H1 (cell line): ENCODE measurements around the gene C20orf141. TPM values are rescaled to one million over a fixed set of nuclear protein-coding genes. Genes with fewer than 3 reads are reported as not detected.
A peak's percentile ranks its signal among the peaks of the same experiment; 100 is the strongest.

ENCODE experiments used
- CTCF ChIA-PET: fragments of 300-600 bp; sonication (Branson Sonifier 250); formaldehyde crosslinking; loops from one replicate; lab custom pipeline; 2021; ENCODE audit not compliant: partially characterized antibody; lab: Charles Lee
- POLR2A ChIA-PET: fragments of 300-600 bp; sonication (Branson Sonifier 250); formaldehyde crosslinking; loops from one replicate; lab custom pipeline; 2021; ENCODE audit warnings: inconsistent platforms; ENCODE audit not compliant: partially characterized antibody; lab: Charles Lee
- DNase-seq, 2 experiments: peaks; one replicate each; pipeline versions ENCODE4 v3.0.0 to v3.0.0-alpha.2; 2010 to 2022; ENCODE audit warnings: low spot score in 2 of 2, low read depth in 1 of 2, mixed read lengths in 1 of 2
- FAIRE-seq: peaks from 2 replicates; lab custom pipeline; 2011; peaks lifted over from hg19 to GRCh38; lab: Jason Lieb, UNC
- H2AFZ ChIP-seq: 2 replicates; pipeline ENCODE4 v1.8.1; 2012; ENCODE audit warnings: low read length, inconsistent platforms
- H2AK5ac ChIP-seq: 2 replicates; pipeline ENCODE4 v1.6.1; 2013; ENCODE audit warnings: low read depth, low read length
- H2BK120ac ChIP-seq: replicated peaks from 2 replicates; pipeline ENCODE3; 2013; ENCODE audit warnings: low read depth, low read length, inconsistent platforms
- H2BK12ac ChIP-seq: 2 replicates; pipeline ENCODE4 v1.6.1; 2013; ENCODE audit warnings: low read depth, low read length
- H2BK15ac ChIP-seq: 2 replicates; pipeline ENCODE4 v1.6.1; 2013; ENCODE audit warnings: low read length
- H2BK20ac ChIP-seq: 2 replicates; pipeline ENCODE4 v1.6.1; 2013; ENCODE audit warnings: low read length
- H2BK5ac ChIP-seq: 2 replicates; pipeline ENCODE4 v1.6.1; 2013; ENCODE audit warnings: low read depth, low read length
- H3K14ac ChIP-seq: 2 replicates; pipeline ENCODE4 v1.6.1; 2013; ENCODE audit warnings: inconsistent platforms; ENCODE audit not compliant: insufficient read length
- H3K18ac ChIP-seq: 2 replicates; pipeline ENCODE4 v1.6.1; 2013; ENCODE audit warnings: low read length; ENCODE audit errors: extremely low read depth
- H3K23ac ChIP-seq: 2 replicates; pipeline ENCODE4 v1.6.1; 2013; ENCODE audit warnings: inconsistent platforms; ENCODE audit not compliant: insufficient read length
- H3K23me2 ChIP-seq: 2 replicates; pipeline ENCODE4 v1.6.1; 2013; ENCODE audit warnings: low read depth, low read length
- H3K27ac ChIP-seq: 2 replicates; pipeline ENCODE4 v1.6.1; 2011; ENCODE audit warnings: low read depth, low read length, inconsistent platforms
- H3K27me3 ChIP-seq, 4 experiments: replicated peaks in 1 of 4; 1 replicate in 1 of 4; 2 replicates in 3 of 4; pipeline versions ENCODE4 v1.6.1 to v1.8.1; 2011 to 2013; ENCODE audit warnings: low read length in 3 of 4, mild to moderate bottlenecking in 3 of 4, inconsistent platforms in 2 of 4, mixed read lengths in 2 of 4, moderate library complexity in 1 of 4; ENCODE audit not compliant: control insufficient read depth in 3 of 4, insufficient read depth in 3 of 4; ENCODE audit errors: extremely low read depth in 1 of 4
- H3K36me3 ChIP-seq, 4 experiments: 2 replicates each; pipeline versions ENCODE4 v1.6.1 to v1.8.1; 2011 to 2013; ENCODE audit warnings: mild to moderate bottlenecking in 4 of 4, low read length in 3 of 4, moderate library complexity in 2 of 4, control low read depth in 1 of 4, inconsistent platforms in 1 of 4; ENCODE audit not compliant: insufficient read depth in 4 of 4, control insufficient read depth in 2 of 4
- H3K4ac ChIP-seq: replicated peaks from 2 replicates; pipeline ENCODE3; 2013; ENCODE audit warnings: low read length, low read depth, mixed read lengths, inconsistent platforms; ENCODE audit not compliant: insufficient read length
- H3K4me1 ChIP-seq, 4 experiments: replicated peaks in 1 of 4; 1 replicate in 1 of 4; 2 replicates in 3 of 4; pipeline versions ENCODE4 v1.6.1 to v1.8.1; 2011 to 2013; ENCODE audit warnings: low read length in 3 of 4, inconsistent platforms in 2 of 4, mixed read lengths in 1 of 4; ENCODE audit not compliant: insufficient read depth in 4 of 4, control insufficient read depth in 3 of 4
- H3K4me2 ChIP-seq, 2 experiments: 2 replicates each; pipeline versions ENCODE4 v1.6.1 to v1.8.1; 2011 to 2013; ENCODE audit warnings: low read depth in 2 of 2, low read length in 2 of 2, control low read depth in 1 of 2, inconsistent platforms in 1 of 2, mild to moderate bottlenecking in 1 of 2; ENCODE audit not compliant: insufficient read depth in 1 of 2
- H3K4me3 ChIP-seq, 4 experiments: fragments of 200-600, 300-600 bp in 1 of 4; sonication (generic), shearing (Covaris generic), sonication (Bioruptor Twin) in 1 of 4; 2 replicates each; pipeline versions ENCODE4 v1.5.1 to v1.8.1; 2011 to 2016; ENCODE audit warnings: low read length in 4 of 4, low read depth in 3 of 4, control low read depth in 2 of 4, inconsistent platforms in 2 of 4, mild to moderate bottlenecking in 2 of 4, mixed read lengths in 1 of 4, moderate library complexity in 1 of 4; ENCODE audit not compliant: insufficient read depth in 2 of 4; ENCODE audit errors: extremely low read depth in 1 of 4
- H3K56ac ChIP-seq: replicated peaks from 2 replicates; pipeline ENCODE3; 2013; ENCODE audit warnings: low read depth, mild to moderate bottlenecking, mixed read lengths, low read length, inconsistent platforms; ENCODE audit not compliant: insufficient read length
- H3K79me1 ChIP-seq: 2 replicates; pipeline ENCODE4 v1.6.1; 2013; ENCODE audit warnings: low read depth, low read length, control low read depth
- H3K79me2 ChIP-seq, 2 experiments: 2 replicates each; pipeline versions ENCODE4 v1.6.1 to v1.8.1; 2012 to 2013; ENCODE audit warnings: low read length in 2 of 2, mild to moderate bottlenecking in 2 of 2, inconsistent platforms in 1 of 2; ENCODE audit not compliant: insufficient read depth in 2 of 2, control insufficient read depth in 1 of 2
- H3K9ac ChIP-seq, 4 experiments: replicated peaks in 1 of 4; 1 replicate in 1 of 4; 2 replicates in 3 of 4; pipeline versions ENCODE4 v1.6.1 to v1.8.1; 2011 to 2013; ENCODE audit warnings: low read depth in 3 of 4, low read length in 3 of 4, control low read depth in 2 of 4, mild to moderate bottlenecking in 2 of 4, moderate library complexity in 2 of 4, inconsistent platforms in 1 of 4; ENCODE audit errors: extremely low read depth in 1 of 4
- H3K9me3 ChIP-seq, 2 experiments: 2 replicates each; pipeline versions ENCODE4 v1.6.1 to v1.8.1; 2012 to 2013; ENCODE audit warnings: mild to moderate bottlenecking in 2 of 2, moderate library complexity in 2 of 2, control low read depth in 1 of 2, inconsistent platforms in 1 of 2, low read depth in 1 of 2, low read length in 1 of 2, mixed read lengths in 1 of 2; ENCODE audit not compliant: insufficient read depth in 2 of 2
- H4K20me1 ChIP-seq, 2 experiments: replicated peaks in 1 of 2; 2 replicates each; pipeline versions ENCODE3 to v1.8.1; 2011 to 2013; ENCODE audit warnings: inconsistent platforms in 2 of 2, low read length in 2 of 2, mild to moderate bottlenecking in 1 of 2; ENCODE audit not compliant: insufficient read depth in 2 of 2, control insufficient read depth in 1 of 2
- H4K5ac ChIP-seq: 2 replicates; pipeline ENCODE4 v1.6.1; 2013; ENCODE audit warnings: low read length, low read depth, mixed read lengths, inconsistent platforms; ENCODE audit not compliant: insufficient read length
- H4K8ac ChIP-seq: 2 replicates; pipeline ENCODE4 v1.8.0; 2013; ENCODE audit warnings: mild to moderate bottlenecking, moderate library complexity, low read length, inconsistent platforms; ENCODE audit not compliant: insufficient read depth; ENCODE audit errors: extremely low read depth
- H4K91ac ChIP-seq: replicated peaks from 2 replicates; pipeline ENCODE3; 2013; ENCODE audit warnings: low read length, mixed read lengths, inconsistent platforms; ENCODE audit not compliant: insufficient read length
- BRCA1 ChIP-seq: IDR thresholded peaks from 2 replicates; pipeline ENCODE4 v1.6.1; 2012; ENCODE audit warnings: low read depth, low read length, improper control_type of control experiment
- CBX5 ChIP-seq: fragments of 300-800, 300-1000 bp; sonication (generic); IDR thresholded peaks from 2 replicates; pipeline ENCODE4 v1.7.1; 2016; ENCODE audit warnings: antibody characterized with exemption, low read length, low read depth
- CBX8 ChIP-seq: fragments of 300-800, 300-1000 bp; sonication (generic); IDR thresholded peaks from 2 replicates; pipeline ENCODE4 v1.7.1; 2016; ENCODE audit warnings: low read depth, low read length, borderline replicate concordance
- EGR1 ChIP-seq: IDR thresholded peaks from 2 replicates; pipeline ENCODE4 v1.6.1; 2011; ENCODE audit warnings: low read depth, low read length, borderline replicate concordance
- KDM5A ChIP-seq: fragments of 200-600 bp; IDR thresholded peaks from 2 replicates; pipeline ENCODE4 v1.7.1; 2012; ENCODE audit warnings: mild to moderate bottlenecking, low read length, inconsistent platforms, mixed read lengths
- MAFK ChIP-seq: IDR thresholded peaks from 2 replicates; pipeline ENCODE4 v1.6.1; 2012; ENCODE audit warnings: low read depth, mild to moderate bottlenecking, improper control_type of control experiment, low read length
- POLR2A ChIP-seq, 2 experiments: IDR thresholded peaks; 1 replicate in 1 of 2; 2 replicates in 1 of 2; pipeline ENCODE4 v1.6.1; 2011; ENCODE audit warnings: low read depth in 2 of 2, low read length in 2 of 2, mild to moderate bottlenecking in 2 of 2; ENCODE audit errors: control extremely low read depth in 1 of 2
- RBBP5 ChIP-seq: IDR thresholded peaks from 2 replicates; pipeline ENCODE4 v1.7.1; 2012; ENCODE audit warnings: low read depth, mild to moderate bottlenecking, inconsistent platforms, low read length, moderate library complexity, borderline replicate concordance
- RXRA ChIP-seq: IDR thresholded peaks from 2 replicates; pipeline ENCODE4 v1.6.1; 2011; ENCODE audit warnings: low read depth, mild to moderate bottlenecking, low read length, moderate library complexity; ENCODE audit not compliant: insufficient read depth
- SIX5 ChIP-seq: IDR thresholded peaks from 2 replicates; pipeline ENCODE4 v1.6.1; 2011; ENCODE audit warnings: mild to moderate bottlenecking, low read depth, low read length
- SP4 ChIP-seq: IDR thresholded peaks from 2 replicates; pipeline ENCODE4 v1.6.1; 2012; ENCODE audit warnings: low read length, inconsistent platforms
- SUZ12 ChIP-seq: fragments of 200-600 bp; sonication (generic); IDR thresholded peaks from 2 replicates; pipeline ENCODE4 v1.6.1; 2012; ENCODE audit warnings: mild to moderate bottlenecking, inconsistent platforms, low read length, moderate library complexity, mixed read lengths
- WGBS, 2 experiments: shearing (Covaris generic) in 1 of 2; methylation state at CpG; one replicate each; pipeline versions ENCODE4 v1.1.6 to v1.1.7; 2013 to 2015; ENCODE audit warnings: low lambda C conversion rate in 2 of 2, mixed read lengths in 2 of 2, inconsistent platforms in 1 of 2, low coverage in 1 of 2, missing lambda C conversion rate in 1 of 2; ENCODE audit not compliant: insufficient replicate concordance in 2 of 2, insufficient coverage in 1 of 2, insufficient read length in 1 of 2; ENCODE audit errors: extremely low coverage in 1 of 2, missing lambda C conversion rate in 1 of 2; 5-methylcytosine and 5-hydroxymethylcytosine counted together
- polyA plus RNA-seq, 7 experiments: library from polyadenylated mRNA; depleted of rRNA in 3 of 7; stranded (reverse) in 5 of 7; unstranded in 2 of 7; fragments of >200 nt in 5 of 7; fragments of 200-250 nt in 2 of 7; gene quantifications; 1 replicate in 5 of 7; 2 replicates in 1 of 7; 4 replicates in 1 of 7; pipeline versions ENCODE4 v1.2.1 to v1.2.3, GENCODE V29; 2011 to 2013; ENCODE audit warnings: missing spikeins in 2 of 7, mixed read lengths in 2 of 7
- total RNA-seq: library from RNA; stranded (reverse); fragmentation: NEBNext Ultra II Directional; extraction: Animal tissue kit (Norgen Biotek cat#: 25700); gene quantifications from 2 replicates; pipeline ENCODE4 v1.2.1, GENCODE V29; 2021
- TF ChIP-seq, protein P1 (sequence below): IDR thresholded peaks from 2 replicates; pipeline ENCODE4 v1.6.1; 2012; ENCODE audit warnings: inconsistent platforms

Gene C20orf141
- total and polyA plus RNA-seq, 2 of the 8 experiments (the other 6 are each of a cell fraction or from before 2014, with no cell fraction given): not detected

DNA sequence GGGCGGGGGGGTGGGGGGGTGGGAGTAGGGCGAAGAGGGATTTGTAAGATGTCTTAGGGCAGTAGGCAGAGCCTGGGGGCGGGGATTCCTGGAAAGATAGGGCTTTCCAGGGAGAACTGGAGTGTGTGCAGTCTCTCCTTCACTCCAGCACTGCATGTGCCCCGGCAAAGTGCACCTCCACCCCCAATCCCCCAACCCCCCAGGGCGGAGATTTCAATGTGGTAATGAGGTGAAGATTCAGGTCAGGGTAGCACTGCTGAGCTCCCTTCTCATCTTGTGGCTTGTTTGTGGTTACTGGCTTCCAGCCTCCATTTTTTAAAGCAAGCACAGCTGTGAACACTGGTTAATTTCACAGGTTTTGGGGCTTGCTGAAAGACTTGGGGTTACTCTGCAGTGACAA is 7.3 kb downstream of the C20orf141 start:
- H2BK12ac ChIP-seq: no peak overlapping the region
- no peak overlapping the region for H3K27ac ChIP-seq
- H3K14ac ChIP-seq: no peak overlapping the region
- no peaks in the 10 kb centered on the region; a peak in 1 of 4 replicates for H3K9me3 ChIP-seq
- POLR2A ChIA-PET: interaction anchor here (0.9 to 2.8 kb wide), 6 partner anchors 12 to 224 kb away, joined by 4 to 10 read pairs (median 6); partner anchors contain the start of genes CPXM1, MRPS26, PCED1A and VPS16
- H3K4me1 ChIP-seq: peaks cover 0 to 14% (median 9%) of the 10 kb centered on the region in 4 experiments; a peak in 6 of 7 replicates
- FAIRE-seq: no peak
- H3K4me2 ChIP-seq: no peak overlapping the region; a peak in 1 of 4 replicates
- H3K4ac ChIP-seq: no peak overlapping the region
- no peak overlapping the region for H3K56ac ChIP-seq
- H3K9ac ChIP-seq: no peak overlapping the region
- peaks cover 3% of the 10 kb centered on the region; the same call in 1 of the 2 replicates for H3K23me2 ChIP-seq
- H2BK20ac ChIP-seq: no peak overlapping the region
- no peak overlapping the region for H4K8ac ChIP-seq
- no peaks in the 10 kb centered on the region for H3K79me2 ChIP-seq
- no peaks in the 10 kb centered on the region for H3K79me1 ChIP-seq
- H2BK5ac ChIP-seq: no peak overlapping the region
- H3K23ac ChIP-seq: no peak overlapping the region
- H2AFZ ChIP-seq: no peak overlapping the region
- no peak overlapping the region for H4K91ac ChIP-seq
- DNase-seq: peak in 1 of 2 experiments; percentile 39
- no peak overlapping the region for H2BK15ac ChIP-seq
- CTCF ChIA-PET: interaction anchor here (0.7 to 1.7 kb wide), 3 partner anchors 21 to 48 kb away, joined by 3 to 4 read pairs (median 3); partner anchors contain the start of gene CPXM1
- WGBS, 2 experiments: 30% methylated on average over 2 of the region's 5 CpGs; no CpG with 5 or more reads in 1 of the 2 experiments
- no peak overlapping the region for H2AK5ac ChIP-seq
- TF ChIP-seq POLR2A (IDR thresholded peaks at IDR 0.05; ENCODE audit: control extremely low read depth in 1 of 2, low read depth in 2 of 2, low read length in 2 of 2) (no peak), KDM5A (no peak), BRCA1 (no peak), RBBP5 (no peak), RXRA (no peak), MAFK (no peak), SIX5 (no peak), EGR1 (no peak), SUZ12 (no peak), CBX8 (no peak), SP4 (no peak), CBX5 (no peak)
- TF ChIP-seq, protein P1, sequence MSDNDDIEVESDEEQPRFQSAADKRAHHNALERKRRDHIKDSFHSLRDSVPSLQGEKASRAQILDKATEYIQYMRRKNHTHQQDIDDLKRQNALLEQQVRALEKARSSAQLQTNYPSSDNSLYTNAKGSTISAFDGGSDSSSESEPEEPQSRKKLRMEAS: no peak
- no peak overlapping the region for H4K5ac ChIP-seq
- no peak overlapping the region for H3K18ac ChIP-seq
- 0 out of 8 replicates have a peak, but pooled peaks cover 0 to 2% (median 0%) of the 10 kb centered on the region in 4 experiments for H3K36me3 ChIP-seq
- no peak overlapping the region for H2BK120ac ChIP-seq
- H4K20me1 ChIP-seq: no peaks in the 10 kb centered on the region
- peaks cover 20 to 39% (median 31%) of the 10 kb centered on the region in 4 experiments for H3K27me3 ChIP-seq
- H3K4me3 ChIP-seq: no peak overlapping the region
